Ovary (tissue), 9 donors: Measurements from ENCODE around the gene SLC16A11. TPM values are rescaled to one million over a fixed set of nuclear protein-coding genes. Genes with fewer than 3 reads are reported as not detected.

Source experiments
- DNase-seq, 5 donors: peaks; one replicate each; pipeline ENCODE4 v3.0.0-alpha.2; 2019 to 2020
- H3K27ac ChIP-seq, 2 donors: fragments of 200-600 bp; one replicate each; pipeline versions ENCODE4 v1.5.1 to v1.8.0; 2019 to 2022
- H3K27me3 ChIP-seq: fragments of 200-600 bp; one replicate; pipeline ENCODE4 v1.8.0; 2022
- H3K36me3 ChIP-seq: fragments of 200-600 bp; sonication (generic); one replicate; pipeline ENCODE4 v1.5.1; 2019
- H3K4me1 ChIP-seq: one replicate; pipeline ENCODE4 v1.8.1; 2013; ENCODE audit warnings: mild to moderate bottlenecking, moderate library complexity; ENCODE audit not compliant: insufficient read depth
- H3K4me3 ChIP-seq: fragments of 200-600 bp; sonication (generic); one replicate; pipeline ENCODE4 v1.5.1; 2017
- H3K9me3 ChIP-seq, 2 donors: fragments of 200-600 bp in 1 of 2; sonication (generic) in 1 of 2; one replicate each; pipeline versions ENCODE4 v1.5.1 to v1.8.1; 2013 to 2019; ENCODE audit warnings: mild to moderate bottlenecking in 1 of 2, moderate library complexity in 1 of 2
- CTCF ChIP-seq, 3 donors: fragments of 450-650 bp in 2 of 3; fragments of 200-600 bp in 1 of 3; IDR thresholded peaks; one replicate each; pipeline versions ENCODE4 v1.5.1 to v1.8.0; 2016 to 2022; ENCODE audit warnings: antibody characterized with exemption in 3 of 3, mild to moderate bottlenecking in 1 of 3
- EP300 ChIP-seq: sonication (generic); formaldehyde crosslinking; IDR thresholded peaks from one replicate; pipeline ENCODE4 v1.6.1; 2017; ENCODE audit warnings: antibody characterized with exemption
- POLR2A ChIP-seq: fragments of 450-650 bp; IDR thresholded peaks from one replicate; pipeline ENCODE4 v1.6.1; 2017; ENCODE audit warnings: antibody characterized with exemption, mild to moderate bottlenecking, moderate library complexity
- WGBS, 3 donors: extraction: QIAGEN DNeasy Blood & Tissue Kit in 1 of 3; methylation state at CpG; one replicate each; pipeline versions ENCODE4 v1.1.5 to v1.1.7; 2013 to 2017; 5-methylcytosine and 5-hydroxymethylcytosine counted together
- intact Hi-C, 4 donors: fragments of 100-400 bp; cut with DNase I; formaldehyde crosslinking; loops; one replicate each; pipeline versions ENCODE4 v1.11.0 to v1.15.1; 2022 to 2023
- polyA plus RNA-seq, 2 donors: library from polyadenylated mRNA; stranded (reverse); fragments of 200-250 nt in 1 of 2; fragments of 350-450 nt in 1 of 2; fragmentation: Illumina TruSeq in 1 of 2; extraction: RNeasy Lipid Tissue Mini Kit (QIAGEN cat#74804) in 1 of 2; gene quantifications; one replicate each; pipeline ENCODE4 v1.2.3, GENCODE V29; 2013 to 2014
- total RNA-seq, 7 donors: library from RNA; depleted of rRNA in 2 of 7; stranded (reverse); fragments of >200 nt in 2 of 7; fragmentation: NEBNext Ultra II Directional in 3 of 7; extraction: Animal tissue kit (Norgen Biotek cat#: 25700) in 3 of 7; gene quantifications; one replicate each; pipeline versions ENCODE4 v1.1.0 to v1.2.4, GENCODE V29; 2016 to 2023
- donor health status: DM: no; HTN: no; CAD: no; lungs with moderate emphysema.
- donor health status: DM: no; HTN: no; CAD: no.
- donor health status: Bipolar disorder and iron deficiency.
- donor health status: DM: yes; HTN: yes; CAD: no.
- donor health status: DM: no; HTN: no; CAD: no.
- donor health status: DM: yes; HTN: yes; CAD: no.

Gene SLC16A11
- total and polyA plus RNA-seq, 9 donors, result 1.2 to 14.4 (median 3.0) TPM; not detected in 2

- intact Hi-C loops, result loop anchor here in 3 of 4 donors (2.0 to 10.0 kb wide), 4 partner anchors 91 to 251 kb away; partner anchors contain the start of gene ASGR1 (in 1 of the 3)
- Histone ChIP-seq H3K4me3 (no peak overlapping the region), H3K27ac (no peak overlapping the region), H3K9me3 (no peaks in the 10 kb centered on the region), H3K4me1 (peaks cover 17% of the 10 kb centered on the region), H3K36me3 (no peaks in the 10 kb centered on the region), H3K27me3 (peaks cover 4% of the 10 kb centered on the region)
- 20 to 32% (median 29%) methylated on average over 5 of the region's 5 CpGs for WGBS, 3 donors
- DNase-seq, result peak in 1 of 5 donors; percentile 53
- peak; percentile 50 to 84 (median 81) for TF ChIP-seq CTCF (IDR thresholded peaks at IDR 0.05)
- no peak for TF ChIP-seq POLR2A
These were observed 1.7 kb upstream of the SLC16A11 start for GRCh38 chr17:7045492-7046126.

- Histone ChIP-seq H3K9me3 (no peaks in the 10 kb centered on the region), H3K27ac (no peak overlapping the region), H3K36me3 (no peaks in the 10 kb centered on the region), H3K4me1 (peaks cover 17% of the 10 kb centered on the region), H3K4me3 (peak overlapping the region; percentile 26), H3K27me3 (peaks cover 4% of the 10 kb centered on the region)
- TF ChIP-seq CTCF (IDR thresholded peaks at IDR 0.05) (no peak), EP300 (no peak), POLR2A (no peak)
- DNase-seq, result peak in 1 of 5 donors; percentile 34
- 1 to 3% (median 3%) methylated on average over 21 of the region's 21 CpGs for WGBS, 3 donors
- intact Hi-C loops, result loop anchor here in 2 of 4 donors (5.0 to 10.0 kb wide), 2 partner anchors 132 to 249 kb away; partner anchors contain the start of genes ASGR1 (in 1 of the 2) and YBX2 (in 1 of the 2)
These were observed 753 bp downstream of the SLC16A11 start for GRCh38 chr17:7043182-7043496.

- H3K36me3 ChIP-seq, result no peaks in the 10 kb centered on the region
- 4 to 9% (median 6%) methylated on average over 52 to 53 of the region's 53 CpGs for WGBS, 3 donors
- peaks cover 4% of the 10 kb centered on the region for H3K27me3 ChIP-seq
- peak overlapping the region; percentile 13 for H3K4me3 ChIP-seq
- no peak for TF ChIP-seq CTCF (IDR thresholded peaks at IDR 0.05)
- no peak for TF ChIP-seq EP300
- intact Hi-C loops, result loop anchor here in 2 of 4 donors (5.0 to 10.0 kb wide), 2 partner anchors 132 to 250 kb away; partner anchors contain the start of genes ASGR1 (in 1 of the 2) and YBX2 (in 1 of the 2)
- H3K9me3 ChIP-seq, result no peaks in the 10 kb centered on the region
- DNase-seq, result peak in 1 of 5 donors; percentile 60
- peaks cover 17% of the 10 kb centered on the region for H3K4me1 ChIP-seq
- no peak overlapping the region for H3K27ac ChIP-seq
These were observed 1.3 kb downstream of the SLC16A11 start for GRCh38 chr17:7042501-7043181.

GRCh38 chr17:7041607-7042500 lies 2.0 kb downstream of the SLC16A11 start:
- 20 to 31% (median 25%) methylated on average over 43 of the region's 43 CpGs for WGBS, 3 donors
- peak in 2 of 5 donors; percentile 28 to 58 for DNase-seq
- H3K36me3 ChIP-seq, result no peaks in the 10 kb centered on the region
- intact Hi-C loops, result loop anchor here in 2 of 4 donors (5.0 to 10.0 kb wide), 2 partner anchors 133 to 250 kb away; partner anchors contain the start of genes ASGR1 (in 1 of the 2) and YBX2 (in 1 of the 2)
- peak overlapping the region; percentile 13 for H3K4me3 ChIP-seq
- H3K4me1 ChIP-seq, result peaks cover 17% of the 10 kb centered on the region
- no peaks in the 10 kb centered on the region for H3K9me3 ChIP-seq
- H3K27me3 ChIP-seq, result peaks cover 4% of the 10 kb centered on the region
- H3K27ac ChIP-seq, result peak overlapping the region in 1 of 2 donors; percentile 6
- no peak for TF ChIP-seq EP300
- no peak for TF ChIP-seq CTCF (IDR thresholded peaks at IDR 0.05)
- TF ChIP-seq POLR2A, result no peak
